ENCODE measurements around the gene DPEP1. TPM values are rescaled to one million over a fixed set of nuclear protein-coding genes. Genes with fewer than 3 reads are reported as not detected.
A peak's percentile ranks its signal among the peaks of the same experiment; 100 is the strongest.

Gene DPEP1
- total and polyA plus RNA-seq, 3 experiments from 2014 or later, result not detected

DNA sequence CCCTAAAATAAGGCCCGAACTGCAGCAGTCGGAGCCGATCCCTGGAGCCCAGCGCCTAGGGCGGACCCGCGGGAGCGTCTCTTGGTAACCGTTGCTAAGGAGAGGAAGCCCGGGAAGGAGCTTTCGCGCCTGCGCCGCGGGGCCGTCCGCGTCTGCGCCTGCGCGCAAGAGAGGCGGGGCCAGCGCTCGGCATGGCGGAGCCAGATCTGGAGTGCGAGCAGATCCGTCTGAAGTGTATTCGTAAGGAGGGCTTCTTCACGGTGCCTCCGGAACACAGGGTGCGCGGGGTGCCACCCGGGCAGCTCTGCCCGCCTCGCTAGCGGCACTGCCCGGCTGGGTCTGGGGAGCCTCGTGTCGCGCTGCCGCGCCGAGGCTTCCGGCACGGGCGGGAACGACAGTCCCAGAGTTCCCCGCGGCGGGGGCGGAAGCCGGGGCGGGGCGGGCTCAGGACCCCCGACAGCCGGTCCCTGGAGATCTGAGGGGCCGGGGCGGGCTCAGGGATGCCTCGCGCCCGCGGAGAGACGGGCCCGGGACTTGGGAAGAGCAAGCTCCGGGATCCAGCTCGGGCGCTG, 73.2 kb downstream of the DPEP1 start, which contains the start of gene CDK10:
Gene CDK10, plus strand, starts transcription at position 170 of the 572 bp plus-strand sequence. Its CDS starts 22 bp downstream, at position 192.
- CTCF ChIA-PET, result interaction anchor here (0.6 to 2.4 kb wide), 3 partner anchors 11 to 19 kb away, joined by 3 to 17 read pairs (median 4); no protein-coding TSS in a partner anchor

GRCh38 chr16:89687092-89687940, 73.9 kb downstream of the DPEP1 start:
- peaks cover 0 to 25% (median 2%) of the 10 kb centered on the region in 3 donors for H3K36me3 Mint-ChIP-seq
- H3K27ac Mint-ChIP-seq, result peak overlapping the region; percentile 61 to 85 (median 72)
- Histone ChIP-seq H3K27ac (ENCODE audit: low read depth, low read length) (peak overlapping the region; percentile 78), H3K36me3 (ENCODE audit: insufficient read depth, low read length) (peaks cover 11% of the 10 kb centered on the region), H3K9me3 (ENCODE audit: low read length) (no peaks in the 10 kb centered on the region), H3K27me3 (ENCODE audit: insufficient read depth, low read length, poor library complexity, severe bottlenecking) (no peaks in the 10 kb centered on the region), H3K4me3 (ENCODE audit: low read length) (peak overlapping the region; percentile 88), H3K4me1 (ENCODE audit: insufficient read depth, low read length) (peaks cover 12% of the 10 kb centered on the region)
- no peaks in the 10 kb centered on the region for H3K9me3 Mint-ChIP-seq
- CTCF ChIA-PET, result interaction anchor here (1.5 to 2.4 kb wide), 2 partner anchors 10 to 12 kb away, joined by 4 to 17 read pairs; no protein-coding TSS in a partner anchor
- H3K27me3 Mint-ChIP-seq, result no peaks in the 10 kb centered on the region
- peak overlapping the region; percentile 80 to 95 (median 84) for H3K4me3 Mint-ChIP-seq
- DNase-seq, result no peak
- POLR2A ChIA-PET, result interaction anchor here (0.5 to 2.1 kb wide), 4 partner anchors 12 to 338 kb away, joined by 3 to 7 read pairs (median 3); partner anchors contain the start of genes CHMP1A and SPATA33
- H3K4me1 Mint-ChIP-seq, result peaks cover 8 to 21% (median 12%) of the 10 kb centered on the region in 3 donors

More for the DNA sequence above, 73.2 kb downstream of the DPEP1 start, which contains the start of gene CDK10:
- POLR2A ChIA-PET, result interaction anchor here (0.5 to 2.1 kb wide), 5 partner anchors 13 to 337 kb away, joined by 3 to 7 read pairs (median 3); partner anchors contain the start of genes CHMP1A, SPATA33 and TCF25
- Mint-ChIP-seq H3K4me1 (peaks cover 8 to 21% (median 12%) of the 10 kb centered on the region in 3 donors), H3K9me3 (no peaks in the 10 kb centered on the region), H3K36me3 (peaks cover 0 to 18% (median 2%) of the 10 kb centered on the region in 3 donors), H3K27ac (peak within 1 kb of the TSS; percentile 86 to 95 (median 92)), H3K27me3 (no peaks in the 10 kb centered on the region), H3K4me3 (peak within 1 kb of the TSS; percentile 89 to 98 (median 92))
- peak within 1 kb of the TSS; percentile 88 for H3K4me3 ChIP-seq (ENCODE audit: low read length)
- H3K4me1 ChIP-seq (ENCODE audit: insufficient read depth, low read length), result peaks cover 12% of the 10 kb centered on the region
- no peaks in the 10 kb centered on the region for H3K9me3 ChIP-seq (ENCODE audit: low read length)
- peak within 1 kb of the TSS; percentile 78 for H3K27ac ChIP-seq (ENCODE audit: low read depth, low read length)
- H3K36me3 ChIP-seq (ENCODE audit: insufficient read depth, low read length), result peaks cover 10% of the 10 kb centered on the region
- DNase-seq, result peak; percentile 79 to 92 (median 90)
- no peaks in the 10 kb centered on the region for H3K27me3 ChIP-seq (ENCODE audit: insufficient read depth, low read length, poor library complexity, severe bottlenecking)

Other genes starting within 250 kb of the DPEP1 start
- 100 to 1,000 TPM; 130 to 150 TPM for gene ANKRD11, start 123.1 kb upstream of the DPEP1 start, total RNA-seq
- gene ANKRD11, start 123.1 kb upstream of the DPEP1 start, polyA plus RNA-seq, result 39.8 TPM
- gene SPG7, start 105.2 kb upstream of the DPEP1 start, total RNA-seq, result 10 to 100 TPM; 77.4 to 79.5 TPM
- 48.2 TPM for gene SPG7, start 105.2 kb upstream of the DPEP1 start, polyA plus RNA-seq
- 1,000 to 10,000 TPM; 2,710 to 2,878 TPM for gene RPL13, start 53.0 kb upstream of the DPEP1 start, total RNA-seq
- 5,211 TPM for gene RPL13, start 53.0 kb upstream of the DPEP1 start, polyA plus RNA-seq
- 1 to 10 TPM; 3.2 to 6.1 TPM for gene CPNE7, start 37.9 kb upstream of the DPEP1 start, total RNA-seq
- gene CPNE7, start 37.9 kb upstream of the DPEP1 start, polyA plus RNA-seq, result 12.9 TPM
- gene CHMP1A, start 44.1 kb downstream of the DPEP1 start, total RNA-seq, result 10 to 100 TPM; 81.4 to 94.0 TPM
- 72.1 TPM for gene CHMP1A, start 44.1 kb downstream of the DPEP1 start, polyA plus RNA-seq
- gene SPATA33, start 44.2 kb downstream of the DPEP1 start, total RNA-seq, result 10 to 100 TPM; 16.9 TPM
- 2.3 TPM for gene SPATA33, start 44.2 kb downstream of the DPEP1 start, polyA plus RNA-seq
- 10 to 100 TPM; 74.8 to 79.0 TPM for gene CDK10, start 73.0 kb downstream of the DPEP1 start, total RNA-seq
- 31.8 TPM for gene CDK10, start 73.0 kb downstream of the DPEP1 start, polyA plus RNA-seq
- 1 to 10 TPM; 7.0 to 7.6 TPM for gene SPATA2L, start 88.1 kb downstream of the DPEP1 start, total RNA-seq
- 10.3 TPM for gene SPATA2L, start 88.1 kb downstream of the DPEP1 start, polyA plus RNA-seq
- 1 to 10 TPM; 3.7 to 4.0 TPM for gene VPS9D1, start 107.3 kb downstream of the DPEP1 start, total RNA-seq
- gene VPS9D1, start 107.3 kb downstream of the DPEP1 start, polyA plus RNA-seq, result 1.6 TPM
- 10 to 100 TPM; 35.6 to 36.6 TPM for gene ZNF276, start 107.9 kb downstream of the DPEP1 start, total RNA-seq
- gene ZNF276, start 107.9 kb downstream of the DPEP1 start, polyA plus RNA-seq, result 47.3 TPM
- 10 to 100 TPM; 88.0 to 94.0 TPM for gene FANCA, start 203.0 kb downstream of the DPEP1 start, total RNA-seq
- 10.8 TPM for gene FANCA, start 203.0 kb downstream of the DPEP1 start, polyA plus RNA-seq
- 1 to 10 TPM in 1 of 2 experiments, under 1 TPM in 1; 0.37 to 1.4 TPM for gene SPIRE2, start 214.8 kb downstream of the DPEP1 start, total RNA-seq
- 0.18 TPM for gene SPIRE2, start 214.8 kb downstream of the DPEP1 start, polyA plus RNA-seq